Jurkat, Clone E6-1 (cell line): Measurements from ENCODE around the gene SLC9A3.

Source experiments
- DNase-seq: peaks from one replicate; pipeline ENCODE4 v3.0.0-alpha.2; 2011; ENCODE audit warnings: low read depth, low spot score
- H3K4me3 ChIP-seq: 2 replicates; pipeline ENCODE4 v1.5.1; 2011; ENCODE audit warnings: mild to moderate bottlenecking, low read length, control low read depth, moderate library complexity

Gene SLC9A3

GRCh38 chr5:556909-557441 lies 32.7 kb upstream of the SLC9A3 start:
- no peak for DNase-seq
- H3K4me3 ChIP-seq, result no peak overlapping the region

- H3K4me3 ChIP-seq, result no peak overlapping the region
- DNase-seq, result no peak
Observed at GRCh38 chr5:555058-555623, 30.9 kb upstream of the SLC9A3 start.

- H3K4me3 ChIP-seq, result no peak overlapping the region
- no peak for DNase-seq
Observed at GRCh38 chr5:554284-554988, 30.2 kb upstream of the SLC9A3 start.

GRCh38 chr5:553874-554273 lies 29.6 kb upstream of the SLC9A3 start:
- H3K4me3 ChIP-seq, result no peak overlapping the region
- no peak for DNase-seq

DNA sequence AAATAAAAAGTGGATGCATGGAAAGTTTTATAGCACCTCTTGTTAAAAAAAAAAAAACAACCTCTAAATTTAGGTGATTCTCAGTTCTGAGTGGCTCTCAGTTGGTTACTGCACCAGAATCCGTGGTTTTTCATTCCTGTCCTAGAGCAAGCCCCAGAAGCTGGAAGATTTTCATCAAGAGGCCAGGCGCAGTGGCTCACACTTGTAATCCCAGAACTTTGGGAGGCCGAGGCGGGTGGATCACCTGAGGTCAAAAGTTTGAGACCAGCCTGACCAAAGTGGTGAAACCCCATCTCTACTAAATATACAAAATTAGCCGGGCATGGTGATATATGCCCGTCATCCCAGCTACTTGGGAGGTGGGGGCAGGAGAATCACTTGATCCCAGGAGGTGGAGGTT lies 27.2 kb upstream of the SLC9A3 start:
- no peak overlapping the region for H3K4me3 ChIP-seq
- no peak for DNase-seq

DNA sequence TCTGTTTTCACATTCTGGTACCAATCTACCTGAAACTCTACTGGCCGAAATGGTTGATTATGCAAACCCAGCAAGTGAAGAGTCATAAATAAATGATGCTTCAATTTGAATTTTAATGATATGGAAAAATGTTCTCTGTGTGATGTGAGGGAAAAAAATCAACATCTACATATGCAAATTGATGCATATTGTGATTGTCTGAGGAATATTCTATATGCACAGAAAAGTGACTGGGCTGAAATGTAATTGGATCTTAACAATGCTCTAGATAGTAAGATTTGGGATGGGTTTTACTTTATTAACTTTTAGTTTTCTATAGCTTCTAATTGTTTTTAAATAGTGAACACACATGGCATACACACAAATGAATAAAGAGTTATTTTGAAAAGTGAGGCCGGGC lies 25.0 kb upstream of the SLC9A3 start:
- DNase-seq, result no peak
- H3K4me3 ChIP-seq, result no peak overlapping the region

- H3K4me3 ChIP-seq, result no peak overlapping the region
- DNase-seq, result no peak
Observed at GRCh38 chr5:548256-548655, 24.0 kb upstream of the SLC9A3 start.

DNA sequence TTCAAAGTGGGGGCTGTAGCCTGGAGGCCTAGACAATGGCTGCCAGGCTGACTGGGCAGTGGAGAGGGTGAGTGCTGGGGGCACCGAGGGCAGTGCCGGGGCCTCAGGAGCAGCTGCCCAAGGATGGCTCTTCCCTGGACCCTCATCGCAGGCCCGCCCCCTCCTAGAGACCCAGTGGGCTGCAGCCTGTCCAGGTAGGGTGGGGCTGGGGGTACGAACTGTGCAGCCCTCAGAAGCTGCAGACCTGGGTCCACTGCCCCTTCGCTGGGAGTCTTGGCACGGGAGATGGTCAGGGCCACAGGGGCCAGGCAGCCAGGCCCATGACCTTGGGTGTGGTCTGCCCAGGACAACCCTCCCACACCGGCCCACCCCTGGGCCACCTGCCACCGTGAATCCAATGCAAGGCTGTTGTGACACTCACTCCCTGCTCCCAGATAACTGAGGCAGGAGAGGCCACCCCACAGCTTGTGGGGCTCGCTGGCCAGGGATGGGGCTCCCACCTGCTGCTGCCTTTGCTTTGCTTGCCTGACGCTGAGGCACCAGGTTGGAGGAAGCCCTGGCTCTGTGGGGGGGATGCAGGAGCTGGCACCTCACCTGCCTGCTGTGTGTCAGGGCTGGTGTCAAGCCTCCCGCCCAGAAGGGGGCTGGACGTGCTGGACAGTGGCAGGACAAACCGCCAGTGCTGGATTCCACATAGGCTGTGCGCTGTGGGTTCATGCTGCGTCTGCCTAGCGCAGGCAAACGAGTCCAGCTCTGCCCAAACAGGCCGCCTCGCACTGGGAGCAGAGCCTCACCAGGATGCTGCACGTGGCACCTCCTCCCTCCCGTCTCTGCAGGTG lies 23.1 kb upstream of the SLC9A3 start:
- H3K4me3 ChIP-seq, result no peak overlapping the region
- DNase-seq, result no peak

- no peak overlapping the region for H3K4me3 ChIP-seq
- DNase-seq, result no peak
Observed at GRCh38 chr5:546376-546908, 22.2 kb upstream of the SLC9A3 start.

GRCh38 chr5:545641-546375 lies 21.6 kb upstream of the SLC9A3 start:
- DNase-seq, result no peak
- H3K4me3 ChIP-seq, result no peak overlapping the region

DNA sequence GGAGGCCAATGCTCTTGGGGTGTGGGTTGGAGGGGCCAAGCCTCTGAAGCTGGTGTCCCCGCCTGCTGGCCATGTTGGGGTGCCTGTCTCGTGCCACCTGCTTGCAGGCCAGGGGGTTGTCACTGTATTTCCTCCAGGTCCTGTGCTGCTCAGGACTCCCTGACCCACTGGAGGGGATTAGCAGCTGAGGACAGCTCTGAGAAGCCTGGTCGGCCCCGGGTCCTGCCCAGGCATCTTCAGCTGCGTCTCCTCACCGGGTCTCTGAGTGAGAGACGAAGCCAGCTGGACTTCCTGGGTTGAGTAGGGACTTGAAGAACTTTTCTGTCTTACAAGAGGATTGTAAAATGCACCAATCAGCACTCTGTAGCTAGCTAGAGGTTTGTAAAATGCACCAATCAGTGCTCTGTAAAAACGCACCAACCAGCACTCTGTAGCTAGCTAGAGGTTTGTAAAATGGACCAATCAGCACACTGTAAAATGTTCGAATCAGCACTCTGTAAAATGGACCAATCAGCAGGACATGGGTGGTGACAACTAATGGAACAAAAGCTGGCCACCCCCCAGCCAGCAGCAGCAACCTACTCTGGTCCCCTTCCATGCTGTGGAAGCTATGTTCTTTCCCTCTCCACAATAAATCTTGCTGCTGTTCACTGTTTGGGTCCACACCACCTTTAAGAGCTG lies 20.6 kb upstream of the SLC9A3 start:
- DNase-seq, result no peak
- no peak overlapping the region for H3K4me3 ChIP-seq

DNA sequence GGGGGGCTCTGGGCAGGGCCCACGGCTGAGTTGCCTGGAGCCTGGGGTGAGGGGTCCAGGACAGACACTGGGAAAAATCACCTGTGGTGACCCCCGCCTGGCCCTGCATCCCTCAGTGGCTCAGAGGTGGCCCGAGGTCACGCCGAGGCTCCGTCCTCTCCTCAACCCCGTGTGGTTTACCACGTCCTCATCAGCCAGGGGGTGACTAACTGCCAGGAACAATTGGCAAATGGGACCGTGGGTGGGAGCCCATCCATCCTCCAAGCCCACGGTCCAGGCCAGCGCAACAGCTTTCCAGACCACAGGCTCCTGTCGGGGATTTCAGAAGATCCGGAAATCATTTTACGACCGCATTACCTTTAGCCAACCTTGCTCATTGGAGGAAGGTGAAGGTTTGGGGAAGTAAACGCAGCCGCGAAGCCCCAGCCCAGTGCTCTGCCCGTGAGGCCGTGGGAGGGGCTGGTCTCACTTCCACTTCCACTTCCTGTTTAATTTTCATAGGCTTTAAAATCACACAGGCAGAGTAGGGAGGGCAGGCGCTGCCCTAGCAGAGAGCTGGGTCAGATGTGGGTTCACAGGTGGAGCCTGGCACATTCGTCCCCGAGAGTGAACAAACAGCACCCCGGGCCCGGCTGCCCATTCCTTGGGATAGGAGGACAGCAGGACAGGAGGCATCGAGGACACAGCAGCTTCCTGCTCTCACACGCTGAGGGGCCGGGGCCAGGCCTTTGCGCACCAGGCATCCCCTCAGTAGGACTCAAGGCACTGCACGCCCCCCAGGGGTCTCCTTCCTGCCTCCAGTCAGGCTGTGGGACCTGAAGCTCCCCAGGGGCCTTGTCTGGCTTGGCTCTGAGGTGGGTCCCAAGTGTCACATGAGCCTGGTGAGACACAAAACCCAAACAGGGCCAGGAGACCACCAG lies 19.8 kb upstream of the SLC9A3 start:
- no peak for DNase-seq
- H3K4me3 ChIP-seq, result no peak overlapping the region

- H3K4me3 ChIP-seq, result no peak overlapping the region
- no peak for DNase-seq
Observed at GRCh38 chr5:543351-543750, 19.1 kb upstream of the SLC9A3 start.

DNA sequence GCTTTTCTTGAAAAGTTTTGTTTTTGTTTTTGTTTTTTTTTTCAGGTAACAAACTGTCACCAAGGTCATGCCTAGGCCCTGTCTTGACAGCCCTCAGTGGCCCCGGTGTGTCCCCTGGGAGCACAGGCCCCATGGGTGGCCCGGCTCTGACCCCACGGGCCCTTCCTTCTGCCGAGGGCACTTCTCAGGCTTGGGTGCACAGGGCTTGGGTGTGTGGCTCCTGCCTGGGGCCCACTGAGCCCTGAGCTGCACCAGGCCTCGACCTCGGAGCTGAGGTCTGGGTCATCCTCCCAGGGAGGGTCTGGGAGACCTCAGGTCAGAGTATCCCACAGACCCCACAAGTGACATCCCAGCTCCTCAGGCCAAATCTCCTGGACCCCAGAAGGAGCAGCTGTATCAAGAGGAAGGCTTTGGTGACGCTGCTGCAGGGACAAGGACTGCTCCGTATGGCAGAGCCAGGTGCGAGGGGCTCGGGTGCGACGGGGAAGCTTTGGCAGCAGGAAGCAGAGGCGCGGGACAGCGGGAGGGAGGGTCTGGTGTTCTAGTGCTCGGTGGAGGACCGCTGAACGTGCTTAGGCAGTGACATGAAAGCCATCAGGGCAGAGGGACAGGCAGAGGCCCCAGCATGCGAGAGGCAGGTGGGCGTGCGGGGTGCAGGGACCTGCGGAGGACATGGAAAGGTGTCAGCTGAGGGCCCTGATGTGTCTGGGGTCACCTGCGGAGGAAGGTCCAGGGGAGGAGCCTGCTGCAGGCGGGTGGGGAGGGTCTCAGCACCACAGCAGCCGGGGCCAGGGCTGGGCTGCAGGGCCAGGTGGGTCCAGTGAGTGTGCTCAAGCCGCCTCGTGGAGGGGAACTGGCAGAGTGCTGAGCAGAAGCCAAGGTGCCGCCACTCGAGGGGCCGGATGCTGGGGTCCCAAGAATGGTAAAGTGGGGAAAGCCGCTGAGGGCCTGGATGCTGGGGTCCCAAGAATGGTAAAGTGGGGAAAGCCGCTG lies 18.4 kb upstream of the SLC9A3 start:
- H3K4me3 ChIP-seq, result no peak overlapping the region
- no peak for DNase-seq

DNA sequence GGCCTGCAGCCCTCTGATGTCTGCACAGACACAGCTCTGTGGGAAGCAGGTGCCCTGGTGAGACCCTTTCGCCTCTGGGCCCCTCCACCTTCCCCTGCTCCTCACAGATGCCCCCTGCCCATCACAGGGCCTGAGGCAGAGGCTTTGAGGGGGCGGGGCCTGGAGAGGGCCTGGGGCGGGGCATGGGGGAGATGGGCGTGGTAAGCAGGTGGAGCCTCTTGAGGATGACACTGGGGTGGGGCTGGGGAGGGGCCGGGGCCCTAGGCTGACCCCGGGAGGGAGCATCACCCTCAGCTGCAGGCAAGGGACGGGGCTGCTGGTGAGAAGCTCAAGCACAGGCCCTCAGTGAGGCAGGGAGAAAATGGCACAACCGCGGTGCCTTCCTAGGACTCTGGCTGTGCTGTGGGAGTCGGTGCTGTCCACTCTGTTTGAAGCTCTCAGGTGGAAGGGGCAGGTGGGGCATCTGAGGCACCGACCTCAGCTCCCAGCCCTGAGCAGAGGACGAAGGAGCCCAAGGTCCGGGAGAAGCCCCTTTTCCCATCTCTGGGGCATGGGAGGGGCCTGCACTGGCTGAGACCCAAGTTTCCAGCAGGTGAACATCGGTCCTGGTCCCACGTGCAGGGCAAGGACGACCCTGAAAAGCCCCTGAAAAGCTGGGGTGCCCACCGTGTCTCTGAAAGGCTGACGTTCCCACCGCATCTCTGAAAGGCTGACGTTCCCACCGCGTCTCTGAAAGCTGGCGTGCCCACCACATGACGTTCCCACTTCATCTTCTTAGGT lies 17.5 kb upstream of the SLC9A3 start:
- H3K4me3 ChIP-seq, result no peak overlapping the region
- DNase-seq, result no peak
